ENCODE results near the gene ERBB4.

The ERBB4 gene

GRCh38 chr2:211875488-211875887 is 663.1 kb downstream of the ERBB4 start:
- no peak overlapping the region for H3K4me3 Mint-ChIP-seq
- no peak for DNase-seq
- H3K27ac Mint-ChIP-seq = no peak overlapping the region
- no peaks in the 10 kb centered on the region for H3K36me3 Mint-ChIP-seq (ENCODE audit: low read depth)
- no peaks in the 10 kb centered on the region for H3K27me3 Mint-ChIP-seq
- H3K9me3 Mint-ChIP-seq = no peaks in the 10 kb centered on the region
- H3K4me1 Mint-ChIP-seq (ENCODE audit: low read depth) = no peaks in the 10 kb centered on the region

DNA sequence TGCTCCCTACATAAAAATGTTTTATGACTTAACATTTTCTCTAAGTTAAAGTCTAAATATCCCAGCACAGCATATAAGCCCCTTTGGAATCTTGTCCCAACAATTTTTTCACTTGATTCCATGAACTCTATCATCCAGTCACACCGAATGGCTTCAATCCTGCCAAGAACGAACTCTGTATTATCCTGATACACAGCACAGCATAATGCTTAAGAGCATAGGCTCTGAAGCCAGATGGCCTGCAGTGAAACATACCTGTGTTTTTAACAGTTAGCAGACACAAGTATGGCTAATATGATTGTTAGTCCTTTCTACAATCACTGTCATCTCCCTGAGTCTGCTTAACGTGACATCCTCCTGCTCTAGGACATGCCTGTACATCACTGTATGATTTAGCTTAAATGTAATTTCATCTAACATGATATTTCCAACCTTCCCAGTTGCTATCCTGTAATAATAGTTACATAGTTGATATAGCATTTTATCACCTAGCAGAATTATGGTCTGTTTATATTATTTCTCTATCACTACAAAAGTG is 669.5 kb downstream of the ERBB4 start:
- H3K9me3 Mint-ChIP-seq = peaks cover 5% of the 10 kb centered on the region
- H3K36me3 Mint-ChIP-seq (ENCODE audit: low read depth) = no peaks in the 10 kb centered on the region
- no peaks in the 10 kb centered on the region for H3K27me3 Mint-ChIP-seq
- H3K27ac Mint-ChIP-seq = no peak overlapping the region
- no peak for DNase-seq
- H3K4me1 Mint-ChIP-seq (ENCODE audit: low read depth) = no peaks in the 10 kb centered on the region
- no peak overlapping the region for H3K4me3 Mint-ChIP-seq

GRCh38 chr2:211867845-211868451 is 670.7 kb downstream of the ERBB4 start:
- Mint-ChIP-seq H3K9me3 (peaks cover 10% of the 10 kb centered on the region), H3K4me3 (no peak overlapping the region), H3K27me3 (no peaks in the 10 kb centered on the region), H3K36me3 (ENCODE audit: low read depth) (no peaks in the 10 kb centered on the region), H3K27ac (no peak overlapping the region), H3K4me1 (ENCODE audit: low read depth) (no peaks in the 10 kb centered on the region)
- DNase-seq = no peak

GRCh38 chr2:211864328-211864727 is 674.3 kb downstream of the ERBB4 start:
- no peak overlapping the region for H3K4me3 Mint-ChIP-seq
- no peak overlapping the region for H3K27ac Mint-ChIP-seq
- no peaks in the 10 kb centered on the region for H3K4me1 Mint-ChIP-seq (ENCODE audit: low read depth)
- no peak for DNase-seq
- H3K36me3 Mint-ChIP-seq (ENCODE audit: low read depth) = no peaks in the 10 kb centered on the region
- H3K27me3 Mint-ChIP-seq = no peaks in the 10 kb centered on the region
- peaks cover 13% of the 10 kb centered on the region for H3K9me3 Mint-ChIP-seq

GRCh38 chr2:211860224-211860623 is 678.4 kb downstream of the ERBB4 start:
- Mint-ChIP-seq H3K4me1 (ENCODE audit: low read depth) (no peaks in the 10 kb centered on the region), H3K4me3 (no peak overlapping the region), H3K27ac (no peak overlapping the region), H3K27me3 (no peaks in the 10 kb centered on the region), H3K36me3 (ENCODE audit: low read depth) (no peaks in the 10 kb centered on the region), H3K9me3 (peaks cover 11% of the 10 kb centered on the region)
- DNase-seq = no peak

GRCh38 chr2:211854832-211855231 is 683.8 kb downstream of the ERBB4 start:
- H3K36me3 Mint-ChIP-seq (ENCODE audit: low read depth) = no peaks in the 10 kb centered on the region
- H3K4me1 Mint-ChIP-seq (ENCODE audit: low read depth) = no peaks in the 10 kb centered on the region
- no peaks in the 10 kb centered on the region for H3K27me3 Mint-ChIP-seq
- H3K9me3 Mint-ChIP-seq = no peaks in the 10 kb centered on the region
- no peak for DNase-seq
- H3K4me3 Mint-ChIP-seq = no peak overlapping the region
- H3K27ac Mint-ChIP-seq = no peak overlapping the region

DNA sequence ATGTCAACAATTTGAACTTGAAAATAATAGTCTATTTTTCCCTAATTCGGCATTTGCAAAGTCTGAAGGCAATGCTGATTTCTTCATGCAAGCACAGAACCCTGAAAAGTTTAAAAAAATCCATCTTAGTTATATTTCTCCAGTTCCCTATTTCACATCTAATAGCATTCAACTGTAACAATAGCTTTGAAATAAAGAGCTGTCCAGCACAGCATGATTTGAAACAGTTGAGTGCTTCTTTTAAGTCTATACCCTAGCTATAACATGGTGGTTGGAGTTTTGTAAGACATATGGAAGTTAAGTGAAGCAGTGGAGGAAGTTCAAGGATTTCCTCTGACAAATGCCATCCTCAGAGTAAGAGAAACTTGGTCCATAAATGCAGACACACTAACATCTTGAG is 691.9 kb downstream of the ERBB4 start:
- Mint-ChIP-seq H3K9me3 (no peaks in the 10 kb centered on the region), H3K27ac (no peak overlapping the region), H3K4me1 (ENCODE audit: low read depth) (no peaks in the 10 kb centered on the region), H3K36me3 (ENCODE audit: low read depth) (no peaks in the 10 kb centered on the region), H3K4me3 (no peak overlapping the region), H3K27me3 (no peaks in the 10 kb centered on the region)
- DNase-seq = no peak

DNA sequence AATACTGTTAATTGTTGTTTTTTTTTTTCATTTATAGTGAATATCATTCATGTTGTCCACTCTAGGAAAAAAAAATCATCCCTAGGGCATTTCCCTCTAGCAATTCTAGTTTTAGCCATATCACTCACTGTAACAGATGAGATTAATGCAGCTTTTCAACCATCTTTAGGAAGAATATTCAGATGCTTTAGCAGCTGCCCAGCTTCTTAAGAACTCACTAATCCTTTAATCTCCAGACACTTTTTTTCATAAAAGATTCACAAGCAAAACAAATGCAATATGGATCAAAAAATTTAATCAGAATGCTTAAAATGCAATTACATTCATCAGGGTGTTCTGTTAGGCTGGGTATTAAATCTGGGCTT is 692.6 kb downstream of the ERBB4 start:
- no peaks in the 10 kb centered on the region for H3K4me1 Mint-ChIP-seq (ENCODE audit: low read depth)
- no peak for DNase-seq
- no peak overlapping the region for H3K27ac Mint-ChIP-seq
- H3K27me3 Mint-ChIP-seq = no peaks in the 10 kb centered on the region
- H3K36me3 Mint-ChIP-seq (ENCODE audit: low read depth) = no peaks in the 10 kb centered on the region
- no peak overlapping the region for H3K4me3 Mint-ChIP-seq
- H3K9me3 Mint-ChIP-seq = no peaks in the 10 kb centered on the region

GRCh38 chr2:211845338-211846035 is 693.1 kb downstream of the ERBB4 start:
- Mint-ChIP-seq H3K4me3 (no peak overlapping the region), H3K9me3 (no peaks in the 10 kb centered on the region), H3K4me1 (ENCODE audit: low read depth) (no peaks in the 10 kb centered on the region), H3K36me3 (ENCODE audit: low read depth) (no peaks in the 10 kb centered on the region), H3K27ac (no peak overlapping the region), H3K27me3 (no peaks in the 10 kb centered on the region)
- DNase-seq = no peak

GRCh38 chr2:211837706-211838105 is 700.9 kb downstream of the ERBB4 start:
- H3K9me3 Mint-ChIP-seq = no peaks in the 10 kb centered on the region
- no peak for DNase-seq
- no peak overlapping the region for H3K27ac Mint-ChIP-seq
- H3K27me3 Mint-ChIP-seq = no peaks in the 10 kb centered on the region
- no peaks in the 10 kb centered on the region for H3K36me3 Mint-ChIP-seq (ENCODE audit: low read depth)
- H3K4me3 Mint-ChIP-seq = no peak overlapping the region
- no peaks in the 10 kb centered on the region for H3K4me1 Mint-ChIP-seq (ENCODE audit: low read depth)

DNA sequence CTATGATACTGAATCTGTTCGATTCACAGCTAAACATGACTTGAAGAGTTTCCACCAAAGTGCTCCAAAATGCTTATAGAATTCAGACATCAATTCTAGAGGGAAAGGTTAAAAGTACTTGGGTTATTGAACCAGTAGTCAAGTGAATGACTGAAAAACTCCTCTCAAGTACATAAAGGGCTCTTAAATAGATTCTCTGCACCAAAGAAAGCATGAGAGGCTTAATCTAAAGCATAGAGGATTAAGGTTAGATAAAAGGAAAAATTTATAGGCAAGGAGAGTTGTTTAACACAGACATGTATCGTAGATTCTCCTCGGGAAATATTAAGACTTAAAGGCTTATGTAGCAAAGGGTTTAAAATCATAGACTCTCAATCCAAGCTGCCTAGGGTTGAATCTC is 701.4 kb downstream of the ERBB4 start:
- Mint-ChIP-seq H3K27ac (no peak overlapping the region), H3K36me3 (ENCODE audit: low read depth) (no peaks in the 10 kb centered on the region), H3K4me1 (ENCODE audit: low read depth) (no peaks in the 10 kb centered on the region), H3K27me3 (no peaks in the 10 kb centered on the region), H3K4me3 (no peak overlapping the region), H3K9me3 (no peaks in the 10 kb centered on the region)
- DNase-seq = no peak

DNA sequence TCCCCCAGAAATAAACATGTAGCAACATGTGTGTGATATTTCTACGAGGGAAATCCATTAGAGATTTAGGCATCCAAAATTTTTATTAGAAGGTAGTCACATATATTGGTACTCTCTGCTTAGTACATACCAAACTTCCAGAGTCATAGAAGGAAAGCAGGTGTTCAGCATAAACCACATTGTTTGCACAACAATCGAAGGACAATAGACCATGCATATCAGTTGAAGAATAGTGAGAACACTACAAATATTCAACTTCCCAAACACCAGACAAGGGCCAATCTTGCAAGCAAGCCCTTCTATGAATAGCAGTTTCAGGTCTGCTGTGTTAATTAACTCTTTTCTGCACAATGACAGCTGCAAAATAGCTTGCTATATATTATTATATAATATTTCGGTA is 702.2 kb downstream of the ERBB4 start:
- H3K27ac Mint-ChIP-seq = no peak overlapping the region
- no peaks in the 10 kb centered on the region for H3K27me3 Mint-ChIP-seq
- H3K36me3 Mint-ChIP-seq (ENCODE audit: low read depth) = no peaks in the 10 kb centered on the region
- no peaks in the 10 kb centered on the region for H3K4me1 Mint-ChIP-seq (ENCODE audit: low read depth)
- no peak for DNase-seq
- no peaks in the 10 kb centered on the region for H3K9me3 Mint-ChIP-seq
- no peak overlapping the region for H3K4me3 Mint-ChIP-seq

DNA sequence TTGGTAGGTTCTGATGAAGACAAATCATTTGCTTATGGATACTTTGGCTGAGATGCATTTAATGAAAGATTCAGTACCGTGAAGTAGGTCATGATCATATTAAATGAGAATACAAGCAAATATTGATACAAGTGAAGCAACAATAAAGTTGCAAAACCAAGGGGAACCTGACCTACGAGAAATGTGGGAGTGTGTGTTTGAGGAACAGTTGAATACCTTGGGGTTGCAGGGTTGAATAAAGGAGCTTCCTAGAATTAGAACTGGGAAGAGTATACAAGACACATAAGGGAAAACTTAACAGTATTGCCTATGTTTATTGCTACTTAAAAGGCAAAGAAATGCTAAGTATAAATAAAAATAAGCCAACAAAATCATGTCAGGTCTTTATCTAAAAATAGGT is 702.9 kb downstream of the ERBB4 start:
- H3K9me3 Mint-ChIP-seq = no peaks in the 10 kb centered on the region
- H3K27ac Mint-ChIP-seq = no peak overlapping the region
- H3K4me1 Mint-ChIP-seq (ENCODE audit: low read depth) = no peaks in the 10 kb centered on the region
- H3K27me3 Mint-ChIP-seq = no peaks in the 10 kb centered on the region
- H3K4me3 Mint-ChIP-seq = no peak overlapping the region
- H3K36me3 Mint-ChIP-seq (ENCODE audit: low read depth) = no peaks in the 10 kb centered on the region
- DNase-seq = no peak

DNA sequence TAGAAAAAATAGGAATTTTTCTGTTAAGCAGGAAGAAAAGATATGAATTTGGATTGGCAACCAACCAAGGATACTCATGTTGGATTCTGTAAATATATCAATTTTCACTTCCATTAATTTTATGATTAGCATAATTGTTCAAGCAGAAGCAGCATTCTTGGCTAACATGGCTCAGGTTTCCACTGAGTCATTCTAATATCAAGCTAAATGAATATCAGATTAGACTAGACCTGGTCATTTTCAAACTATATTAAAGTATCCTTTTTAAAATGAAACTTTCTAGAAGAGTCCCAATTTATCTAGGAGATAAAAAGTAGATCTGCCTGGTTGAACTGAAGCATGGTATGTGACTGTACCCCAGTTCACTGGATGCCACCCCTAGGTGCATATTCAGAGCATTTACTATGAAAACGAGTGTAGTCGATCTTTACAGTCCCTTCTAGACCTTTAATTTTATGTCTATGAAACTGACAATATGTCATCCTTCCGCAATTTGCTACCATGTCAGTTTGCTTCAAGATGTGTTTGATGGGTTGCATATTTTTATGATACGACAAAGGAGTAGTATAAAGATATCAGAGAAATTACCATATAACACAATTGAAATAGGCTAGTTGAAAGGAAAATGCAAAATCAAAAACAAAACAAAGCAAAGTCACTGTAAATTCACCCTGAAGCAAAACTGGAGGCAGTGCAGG is 704.9 kb downstream of the ERBB4 start:
- Mint-ChIP-seq H3K27me3 (no peaks in the 10 kb centered on the region), H3K27ac (no peak overlapping the region)

DNA sequence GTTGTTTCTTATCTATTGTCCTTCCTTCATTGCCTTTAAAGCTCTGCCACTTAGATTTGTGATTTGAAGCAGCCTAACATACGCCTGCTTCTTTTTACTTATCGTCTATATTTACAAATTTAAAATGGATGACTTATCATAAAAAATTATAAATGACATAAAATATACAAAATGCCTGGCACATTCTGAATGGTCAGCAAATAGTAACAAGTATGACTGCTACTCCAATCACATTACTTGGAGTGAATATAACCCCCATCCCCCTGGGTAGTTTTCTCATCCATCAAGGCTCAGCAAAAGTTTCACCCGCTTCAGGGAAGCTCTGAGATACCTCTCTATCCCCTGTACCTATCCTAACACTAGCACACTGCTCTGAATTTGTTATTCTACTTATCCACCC is 708.9 kb downstream of the ERBB4 start:
- H3K9me3 Mint-ChIP-seq = no peaks in the 10 kb centered on the region
- H3K36me3 Mint-ChIP-seq (ENCODE audit: low read depth) = no peaks in the 10 kb centered on the region
- no peak for DNase-seq
- H3K27me3 Mint-ChIP-seq = no peaks in the 10 kb centered on the region
- no peaks in the 10 kb centered on the region for H3K4me1 Mint-ChIP-seq (ENCODE audit: low read depth)
- no peak overlapping the region for H3K27ac Mint-ChIP-seq
- H3K4me3 Mint-ChIP-seq = no peak overlapping the region

More for the DNA sequence above, 704.9 kb downstream of the ERBB4 start:
- Mint-ChIP-seq H3K4me3 (no peak overlapping the region), H3K36me3 (ENCODE audit: low read depth) (no peaks in the 10 kb centered on the region), H3K4me1 (ENCODE audit: low read depth) (no peaks in the 10 kb centered on the region), H3K9me3 (no peaks in the 10 kb centered on the region)
- no peak for DNase-seq

All from activated T-cell treated with anti-CD3 and anti-CD28 coated beads, Interleukin-2, amount 50 U/mL, for 24 hours (primary cell).